ENCODE measurements around the gene SMYD4. TPM values are rescaled to one million over a fixed set of nuclear protein-coding genes. Genes with fewer than 3 reads are reported as not detected.
A peak's percentile ranks its signal among the peaks of the same experiment; 100 is the strongest.
"Not testable (repeated sequence)": the region's sequence is repeated elsewhere in the genome, so short reads cannot be mapped to it uniquely, and the experiment has no call there.

SMYD4 gene
- total RNA-seq, 1 donor from 2014 or later, result 33.5 TPM

DNA sequence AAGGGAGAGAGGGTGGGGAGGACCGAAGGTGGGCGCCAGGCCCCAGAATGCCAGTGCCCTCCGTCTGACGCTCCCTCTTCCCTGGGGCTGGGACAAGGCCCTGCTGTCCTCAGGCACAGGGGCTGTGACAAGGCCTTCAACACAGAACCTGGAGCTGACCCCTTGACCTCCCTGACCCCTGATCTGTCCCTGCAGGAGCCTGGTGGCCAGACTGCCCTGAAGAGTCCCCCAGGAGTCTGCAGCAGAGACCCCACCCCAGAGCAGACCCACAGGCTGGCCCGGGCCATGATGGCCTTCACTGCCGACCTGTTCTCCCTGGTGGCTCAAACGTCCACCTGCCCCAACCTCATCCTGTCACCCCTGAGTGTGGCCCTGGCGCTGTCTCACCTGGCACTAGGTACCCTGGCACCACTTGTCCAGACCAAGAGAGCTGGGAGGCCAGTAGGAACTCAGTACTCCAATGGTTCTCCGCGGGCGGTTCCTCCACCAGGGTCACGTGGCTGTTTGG, 84.1 kb downstream of the SMYD4 start:
- Mint-ChIP-seq H3K4me3 (ENCODE audit: low read depth) (no peak overlapping the region), H3K4me1 (ENCODE audit: low read depth) (peaks cover 17% of the 10 kb centered on the region), H3K27ac (no peak overlapping the region), H3K36me3 (ENCODE audit: insufficient read depth) (no peaks in the 10 kb centered on the region), H3K27me3 (no peaks in the 10 kb centered on the region), H3K9me3 (ENCODE audit: low read depth) (no peaks in the 10 kb centered on the region)
- TF ChIP-seq, protein P1, sequence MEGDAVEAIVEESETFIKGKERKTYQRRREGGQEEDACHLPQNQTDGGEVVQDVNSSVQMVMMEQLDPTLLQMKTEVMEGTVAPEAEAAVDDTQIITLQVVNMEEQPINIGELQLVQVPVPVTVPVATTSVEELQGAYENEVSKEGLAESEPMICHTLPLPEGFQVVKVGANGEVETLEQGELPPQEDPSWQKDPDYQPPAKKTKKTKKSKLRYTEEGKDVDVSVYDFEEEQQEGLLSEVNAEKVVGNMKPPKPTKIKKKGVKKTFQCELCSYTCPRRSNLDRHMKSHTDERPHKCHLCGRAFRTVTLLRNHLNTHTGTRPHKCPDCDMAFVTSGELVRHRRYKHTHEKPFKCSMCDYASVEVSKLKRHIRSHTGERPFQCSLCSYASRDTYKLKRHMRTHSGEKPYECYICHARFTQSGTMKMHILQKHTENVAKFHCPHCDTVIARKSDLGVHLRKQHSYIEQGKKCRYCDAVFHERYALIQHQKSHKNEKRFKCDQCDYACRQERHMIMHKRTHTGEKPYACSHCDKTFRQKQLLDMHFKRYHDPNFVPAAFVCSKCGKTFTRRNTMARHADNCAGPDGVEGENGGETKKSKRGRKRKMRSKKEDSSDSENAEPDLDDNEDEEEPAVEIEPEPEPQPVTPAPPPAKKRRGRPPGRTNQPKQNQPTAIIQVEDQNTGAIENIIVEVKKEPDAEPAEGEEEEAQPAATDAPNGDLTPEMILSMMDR (IDR thresholded peaks at IDR 0.05; ENCODE audit: unreplicated experiment), result no peak
- no peak for DNase-seq (ENCODE audit: low spot score, unreplicated experiment)

DNA sequence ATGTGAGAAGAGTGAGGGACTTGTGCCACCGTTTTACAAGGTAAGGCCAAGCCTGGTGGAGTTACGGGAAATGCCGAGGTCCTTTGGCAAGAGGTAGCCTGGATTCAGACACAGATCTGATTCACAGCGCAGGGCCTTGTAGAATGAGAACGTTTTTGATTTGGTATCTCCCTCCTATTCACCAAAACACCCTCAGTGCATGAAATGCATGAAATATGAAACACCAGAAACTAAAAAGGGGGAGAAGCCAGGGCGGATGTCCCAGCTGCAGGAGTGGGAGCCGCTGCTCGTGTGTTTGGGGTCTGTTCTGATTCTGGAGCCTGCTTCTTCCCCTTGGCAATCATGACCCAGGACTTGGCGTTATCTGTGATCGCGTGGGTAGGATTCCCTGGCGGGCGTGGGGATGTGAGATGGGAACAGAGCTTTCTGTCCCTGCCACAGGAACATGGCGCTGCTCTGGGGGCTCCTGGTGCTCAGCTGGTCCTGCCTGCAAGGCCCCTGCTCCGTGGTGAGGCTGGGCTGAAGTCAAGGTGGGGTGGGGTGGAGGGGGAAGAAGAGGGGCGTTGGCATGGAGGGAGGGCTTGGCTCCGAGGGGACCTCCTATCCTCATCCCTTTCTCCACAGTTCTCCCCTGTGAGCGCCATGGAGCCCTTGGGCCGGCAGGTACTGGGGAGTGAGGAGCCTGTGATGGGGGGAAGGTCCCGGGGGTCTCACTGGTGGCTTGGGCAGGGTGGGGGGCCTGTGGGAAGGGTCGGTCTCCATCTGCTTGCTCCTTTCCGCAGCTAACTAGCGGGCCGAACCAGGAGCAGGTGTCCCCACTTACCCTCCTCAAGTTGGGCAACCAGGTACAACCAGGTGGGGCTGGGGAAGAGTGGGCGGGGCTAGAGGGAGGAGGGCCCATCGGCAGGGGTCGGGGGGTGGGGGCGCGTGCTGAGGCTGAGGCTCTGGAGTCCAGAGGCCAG, 84.9 kb downstream of the SMYD4 start:
- H3K36me3 Mint-ChIP-seq (ENCODE audit: insufficient read depth), result no peaks in the 10 kb centered on the region
- no peaks in the 10 kb centered on the region for H3K27me3 Mint-ChIP-seq
- H3K4me1 Mint-ChIP-seq (ENCODE audit: low read depth), result peaks cover 17% of the 10 kb centered on the region
- H3K4me3 Mint-ChIP-seq (ENCODE audit: low read depth), result peak overlapping the region; percentile 29
- TF ChIP-seq, protein P1 (IDR thresholded peaks at IDR 0.05; ENCODE audit: unreplicated experiment), result no peak
- DNase-seq (ENCODE audit: low spot score, unreplicated experiment), result no peak
- H3K27ac Mint-ChIP-seq, result no peak overlapping the region
- no peaks in the 10 kb centered on the region for H3K9me3 Mint-ChIP-seq (ENCODE audit: low read depth)

DNA sequence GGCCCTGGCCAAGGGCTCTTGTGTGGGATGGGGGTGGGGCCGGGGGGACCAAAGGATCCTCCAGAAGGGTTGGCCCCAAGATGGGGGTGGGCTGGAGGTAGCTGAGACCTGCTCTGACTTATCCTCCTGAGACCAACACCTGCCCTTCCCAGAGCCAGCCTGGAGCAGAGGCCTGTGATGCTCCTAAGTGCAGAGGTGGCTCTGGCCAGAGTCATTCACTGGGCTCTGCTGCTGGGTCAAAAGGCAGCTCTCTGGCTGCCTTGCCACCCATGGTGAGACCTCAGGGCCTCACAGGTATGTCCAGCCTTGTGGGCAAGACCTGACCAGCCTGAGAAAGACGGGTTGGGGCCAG, 86.6 kb downstream of the SMYD4 start:
- Mint-ChIP-seq H3K4me1 (ENCODE audit: low read depth) (peaks cover 15% of the 10 kb centered on the region), H3K36me3 (ENCODE audit: insufficient read depth) (no peaks in the 10 kb centered on the region), H3K4me3 (ENCODE audit: low read depth) (peak overlapping the region; percentile 61), H3K27me3 (no peaks in the 10 kb centered on the region), H3K9me3 (ENCODE audit: low read depth) (no peaks in the 10 kb centered on the region), H3K27ac (no peak overlapping the region)
- DNase-seq (ENCODE audit: low spot score, unreplicated experiment), result no peak
- TF ChIP-seq, protein P1 (IDR thresholded peaks at IDR 0.05; ENCODE audit: unreplicated experiment), result no peak

DNA sequence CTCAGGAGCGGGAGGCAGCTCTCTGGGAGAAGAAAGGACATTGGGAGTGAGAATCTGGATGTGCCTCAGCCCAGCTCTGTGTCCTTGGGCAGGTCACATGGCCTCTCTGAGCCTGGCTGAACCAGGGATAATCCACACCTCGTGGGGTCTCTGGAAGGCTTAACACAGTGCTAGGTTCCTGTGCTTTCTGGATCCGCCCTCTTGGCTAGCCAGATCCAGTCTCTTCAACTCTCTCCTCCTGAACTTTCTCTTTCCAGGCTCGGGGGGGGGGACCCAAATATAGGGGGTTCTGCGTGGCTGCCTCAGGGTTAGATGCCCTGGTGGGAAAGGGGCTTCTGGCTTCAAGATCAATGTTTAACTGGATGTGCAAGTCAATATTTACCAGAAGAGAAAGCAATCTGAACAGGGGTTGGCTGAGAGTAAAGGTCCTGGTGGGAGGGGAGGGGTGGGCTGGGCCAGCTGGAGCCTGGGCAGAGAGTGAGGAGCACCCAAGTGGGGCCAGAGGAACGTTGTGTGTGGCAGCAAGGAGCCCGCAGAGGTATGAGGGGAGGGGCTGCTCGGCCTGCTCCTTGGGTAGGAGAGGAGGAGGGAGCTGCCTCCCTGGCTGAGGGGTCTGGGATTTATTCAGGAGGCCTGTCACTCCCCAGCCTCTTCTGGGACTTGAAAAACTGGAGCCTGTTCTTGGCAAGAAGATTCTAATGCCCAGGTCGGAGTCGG, 87.2 kb downstream of the SMYD4 start, which contains the start of gene SERPINF2:
TSS of gene SERPINF2 (plus strand) at position 501 of the 717 bp plus-strand sequence. CDS start 2,125 bp downstream, outside the sequence.
- H3K36me3 Mint-ChIP-seq (ENCODE audit: insufficient read depth), result no peaks in the 10 kb centered on the region
- TF ChIP-seq, protein P1 (IDR thresholded peaks at IDR 0.05; ENCODE audit: unreplicated experiment), result no peak
- H3K27ac Mint-ChIP-seq, result peak within 1 kb of the TSS; percentile 87
- DNase-seq (ENCODE audit: low spot score, unreplicated experiment), result no peak
- no peaks in the 10 kb centered on the region for H3K27me3 Mint-ChIP-seq
- peak within 1 kb of the TSS; percentile 61 for H3K4me3 Mint-ChIP-seq (ENCODE audit: low read depth)
- H3K4me1 Mint-ChIP-seq (ENCODE audit: low read depth), result peaks cover 20% of the 10 kb centered on the region
- H3K9me3 Mint-ChIP-seq (ENCODE audit: low read depth), result no peaks in the 10 kb centered on the region

DNA sequence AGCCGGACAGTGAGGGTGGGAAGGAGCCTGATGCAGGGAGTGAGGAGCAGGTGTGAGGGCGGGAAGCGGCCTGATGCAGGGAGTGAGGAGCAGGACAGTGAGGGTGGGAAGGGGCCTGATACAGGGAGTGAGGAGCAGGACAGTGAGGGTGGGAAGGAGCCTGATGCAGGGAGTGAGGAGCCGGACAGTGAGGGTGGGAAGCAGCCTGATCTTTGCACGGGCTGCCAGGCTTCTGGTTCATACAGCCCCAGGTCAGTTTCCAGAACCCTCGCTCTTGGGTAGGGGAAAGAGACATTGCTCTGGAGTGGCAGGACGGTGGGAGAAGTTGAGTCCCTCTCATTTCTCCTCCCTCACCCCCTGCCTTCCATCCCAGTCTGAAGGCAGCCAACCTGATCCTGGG, 87.8 kb downstream of the SMYD4 start:
- not testable (repeated sequence) for DNase-seq (ENCODE audit: low spot score, unreplicated experiment); H3K36me3 Mint-ChIP-seq (ENCODE audit: insufficient read depth); H3K9me3 Mint-ChIP-seq (ENCODE audit: low read depth); H3K27ac Mint-ChIP-seq; H3K27me3 Mint-ChIP-seq; H3K4me3 Mint-ChIP-seq (ENCODE audit: low read depth)
- peaks cover 24% of the 10 kb centered on the region for H3K4me1 Mint-ChIP-seq (ENCODE audit: low read depth)
